Calu3 (cell line): ENCODE results near the gene TMEM131L. TPM values are rescaled to one million over a fixed set of nuclear protein-coding genes. Genes with fewer than 3 reads are reported as not detected.
"Not testable (repeated sequence)": the region's sequence is repeated elsewhere in the genome, so short reads cannot be mapped to it uniquely, and the experiment has no call there.

Source experiments
- BruUV-seq: library from RNA; stranded (reverse); fragments of 400-500 nt; replicated peaks from 2 replicates; lab custom pipeline; 2021; lab: Mats Ljungman, UMichigan
- CTCF ChIA-PET: fragments of 300-600 bp; sonication (Branson Sonifier 250); formaldehyde crosslinking; loops from one replicate; lab custom pipeline; 2022; ENCODE audit warnings: antibody characterized with exemption; lab: Charles Lee
- DNase-seq: peaks from one replicate; pipeline ENCODE4 v3.0.0; 2022
- H3K27ac Mint-ChIP-seq: one replicate; pipeline ENCODE4 v1.8.0; 2022; ENCODE audit warnings: mixed read lengths; ENCODE audit not compliant: unreplicated experiment
- H3K27me3 Mint-ChIP-seq: one replicate; pipeline ENCODE4 v1.8.0; 2022; ENCODE audit warnings: mixed read lengths; ENCODE audit not compliant: unreplicated experiment
- H3K36me3 Mint-ChIP-seq: one replicate; pipeline ENCODE4 v1.8.0; 2022; ENCODE audit warnings: mild to moderate bottlenecking, moderate library complexity, mixed read lengths; ENCODE audit not compliant: insufficient read depth, unreplicated experiment
- H3K4me1 Mint-ChIP-seq: one replicate; pipeline ENCODE4 v1.8.0; 2022; ENCODE audit warnings: mild to moderate bottlenecking, low read depth, mixed read lengths; ENCODE audit not compliant: unreplicated experiment
- H3K4me3 Mint-ChIP-seq: one replicate; pipeline ENCODE4 v1.8.0; 2022; ENCODE audit warnings: mild to moderate bottlenecking, low read depth, moderate library complexity, mixed read lengths; ENCODE audit not compliant: unreplicated experiment
- H3K9me3 Mint-ChIP-seq: one replicate; pipeline ENCODE4 v1.8.0; 2022; ENCODE audit warnings: low read depth, mixed read lengths; ENCODE audit not compliant: unreplicated experiment
- CTCF ChIP-seq: fragments of 200-600 bp; IDR thresholded peaks from one replicate; pipeline ENCODE4 v1.8.0; 2022; ENCODE audit warnings: antibody characterized with exemption; ENCODE audit not compliant: unreplicated experiment
- intact Hi-C: fragments of 100-400 bp; cut with micrococcal nuclease; formaldehyde crosslinking; loops from one replicate; pipeline ENCODE4 v1.10.0; 2022; ENCODE audit not compliant: unreplicated experiment
- total RNA-seq: library from RNA; stranded (reverse); gene quantifications from 2 replicates; pipeline ENCODE4 v1.2.3, GENCODE V29; 2022

The TMEM131L gene
- total RNA-seq, 1 experiment from 2014 or later, result 9.4 TPM

GRCh38 chr4:153655928-153656327 lies 189.8 kb downstream of the TMEM131L start:
- peaks cover 8% of the 10 kb centered on the region for H3K4me1 Mint-ChIP-seq
- CTCF ChIA-PET, result no interaction called here
- no peaks in the 10 kb centered on the region for H3K9me3 Mint-ChIP-seq
- TF ChIP-seq CTCF, result no peak
- H3K27ac Mint-ChIP-seq, result no peak overlapping the region
- no peaks in the 10 kb centered on the region for H3K27me3 Mint-ChIP-seq
- no peak for DNase-seq
- intact Hi-C loops, result no loop called here
- H3K36me3 Mint-ChIP-seq, result no peaks in the 10 kb centered on the region
- H3K4me3 Mint-ChIP-seq, result no peak overlapping the region
- BruUV-seq, result no TSS peak

GRCh38 chr4:153661215-153661822 lies 195.2 kb downstream of the TMEM131L start:
- Mint-ChIP-seq H3K36me3 (no peaks in the 10 kb centered on the region), H3K27ac (no peak overlapping the region), H3K4me3 (no peak overlapping the region), H3K4me1 (no peaks in the 10 kb centered on the region), H3K27me3 (no peaks in the 10 kb centered on the region), H3K9me3 (peaks cover 6% of the 10 kb centered on the region)
- CTCF ChIA-PET, result no interaction called here
- no peak for TF ChIP-seq CTCF
- DNase-seq, result no peak
- intact Hi-C loops, result no loop called here
- BruUV-seq, result no TSS peak

- H3K27ac Mint-ChIP-seq, result no peak overlapping the region
- H3K9me3 Mint-ChIP-seq, result peaks cover 6% of the 10 kb centered on the region
- CTCF ChIA-PET, result no interaction called here
- DNase-seq, result no peak
- intact Hi-C loops, result no loop called here
- H3K4me1 Mint-ChIP-seq, result peaks cover 2% of the 10 kb centered on the region
- H3K36me3 Mint-ChIP-seq, result no peaks in the 10 kb centered on the region
- no peak for TF ChIP-seq CTCF
- H3K4me3 Mint-ChIP-seq, result no peak overlapping the region
- peaks cover 4% of the 10 kb centered on the region for H3K27me3 Mint-ChIP-seq
- BruUV-seq, result no TSS peak
Measured at GRCh38 chr4:153661908-153662307, 195.7 kb downstream of the TMEM131L start.

GRCh38 chr4:153663667-153664066 lies 197.5 kb downstream of the TMEM131L start:
- Mint-ChIP-seq H3K27me3 (peaks cover 13% of the 10 kb centered on the region), H3K36me3 (no peaks in the 10 kb centered on the region), H3K9me3 (peaks cover 9% of the 10 kb centered on the region), H3K27ac (no peak overlapping the region), H3K4me1 (peaks cover 6% of the 10 kb centered on the region), H3K4me3 (no peak overlapping the region)
- TF ChIP-seq CTCF, result no peak
- CTCF ChIA-PET, result interaction anchor here (1.0 kb wide), 1 partner anchor 14 kb away, joined by 3 read pairs; no protein-coding TSS in a partner anchor
- intact Hi-C loops, result no loop called here
- DNase-seq, result no peak
- no TSS peak for BruUV-seq

- H3K4me1 Mint-ChIP-seq, CTCF ChIA-PET, H3K9me3 Mint-ChIP-seq, H3K4me3 Mint-ChIP-seq, H3K36me3 Mint-ChIP-seq, intact Hi-C loops, BruUV-seq, H3K27ac Mint-ChIP-seq, DNase-seq: not testable (repeated sequence)
- peaks cover 21% of the 10 kb centered on the region for H3K27me3 Mint-ChIP-seq
Measured at GRCh38 chr4:153666505-153666904, 200.3 kb downstream of the TMEM131L start.
